Fibroblast of the aortic adventitia (primary cell): Measurements from ENCODE around the gene SLC9A4. TPM values are rescaled to one million over a fixed set of nuclear protein-coding genes. Genes with fewer than 3 reads are reported as not detected.

Experiments used
- DNase-seq: peaks from one replicate; pipeline ENCODE4 v3.0.0-alpha.2; 2010; ENCODE audit warnings: low read depth
- H3K4me3 ChIP-seq: 2 replicates; pipeline ENCODE4 v1.5.1; 2011; ENCODE audit warnings: low read depth, mild to moderate bottlenecking, control low read depth, low read length, moderate library complexity
- CTCF ChIP-seq: IDR thresholded peaks from 2 replicates; pipeline ENCODE4 v1.5.1; 2011; ENCODE audit warnings: mild to moderate bottlenecking, low read length, control low read depth, inconsistent platforms; ENCODE audit not compliant: insufficient read depth
- total RNA-seq: library from RNA; depleted of rRNA; stranded (reverse); fragments of >200 nt; gene quantifications from 2 replicates; pipeline ENCODE4 v1.2.3, GENCODE V29; 2012; ENCODE audit warnings: low replicate concordance

Gene SLC9A4
- total RNA-seq, 1 donor, result not detected

DNA sequence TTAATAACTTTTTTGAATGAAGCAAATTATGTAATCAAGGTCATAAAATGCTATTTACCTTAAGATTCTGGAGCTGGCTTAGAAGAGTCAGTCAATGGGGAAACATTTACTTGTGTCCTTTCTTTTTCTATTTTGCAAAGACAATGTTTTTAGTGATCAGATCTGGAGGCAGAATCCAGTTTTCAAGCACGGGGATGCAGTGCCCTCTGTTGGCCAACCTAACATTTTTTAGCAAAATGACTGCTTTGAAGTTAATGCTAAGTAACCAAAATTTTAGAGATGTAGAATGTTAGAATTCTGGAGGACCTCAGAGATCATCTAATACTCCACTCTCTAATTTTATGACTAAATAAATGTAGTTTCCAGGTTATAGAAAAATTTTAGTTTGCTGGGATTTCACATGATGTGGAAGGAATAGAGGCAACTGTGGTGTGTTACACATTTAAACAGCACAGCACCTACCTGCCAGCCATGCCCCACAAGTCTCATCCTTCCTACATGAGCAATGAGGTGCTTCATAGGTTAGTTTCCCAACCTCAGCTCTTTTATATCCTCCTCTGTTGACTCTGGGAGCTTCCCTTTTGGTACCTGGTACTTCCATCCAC lies 23.6 kb upstream of the SLC9A4 start:
- peak; percentile 70 for DNase-seq
- no peak overlapping the region for H3K4me3 ChIP-seq
- TF ChIP-seq CTCF, result peak; percentile 71

GRCh38 chr2:102451968-102452367 lies 21.1 kb upstream of the SLC9A4 start:
- no peak for DNase-seq
- H3K4me3 ChIP-seq, result no peak overlapping the region
- TF ChIP-seq CTCF, result no peak

GRCh38 chr2:102453501-102453900 lies 19.5 kb upstream of the SLC9A4 start:
- no peak for DNase-seq
- TF ChIP-seq CTCF, result no peak
- H3K4me3 ChIP-seq, result no peak overlapping the region

DNA sequence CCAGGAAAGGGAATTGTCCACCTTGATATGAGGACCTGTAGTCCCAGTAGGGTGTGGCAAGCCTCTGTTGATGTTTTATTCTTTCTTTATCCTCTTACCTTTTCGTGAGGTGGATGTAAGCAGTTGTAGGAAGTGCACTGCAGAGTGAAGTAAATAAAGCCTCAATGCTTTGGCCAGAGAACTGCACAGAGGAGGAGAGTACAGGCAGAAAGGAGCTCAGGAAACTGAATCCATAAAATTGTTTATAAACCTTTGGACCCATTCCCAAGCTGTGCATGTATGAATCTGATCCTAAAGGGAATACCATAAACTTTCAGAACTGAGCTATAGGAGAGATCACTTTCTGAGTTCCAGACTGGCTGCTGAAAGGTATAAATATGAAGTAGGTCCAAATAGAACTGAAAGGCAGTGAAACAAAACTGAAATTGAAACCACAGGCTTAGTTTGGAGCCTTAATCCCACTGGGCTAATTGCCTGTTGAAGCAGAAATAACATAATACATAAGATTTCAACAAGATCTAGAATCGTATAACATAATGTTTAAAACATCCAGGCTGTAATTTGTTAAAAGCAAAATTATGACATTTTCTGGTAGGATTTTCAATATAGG lies 17.9 kb upstream of the SLC9A4 start:
- no peak for DNase-seq
- no peak overlapping the region for H3K4me3 ChIP-seq
- TF ChIP-seq CTCF, result no peak

DNA sequence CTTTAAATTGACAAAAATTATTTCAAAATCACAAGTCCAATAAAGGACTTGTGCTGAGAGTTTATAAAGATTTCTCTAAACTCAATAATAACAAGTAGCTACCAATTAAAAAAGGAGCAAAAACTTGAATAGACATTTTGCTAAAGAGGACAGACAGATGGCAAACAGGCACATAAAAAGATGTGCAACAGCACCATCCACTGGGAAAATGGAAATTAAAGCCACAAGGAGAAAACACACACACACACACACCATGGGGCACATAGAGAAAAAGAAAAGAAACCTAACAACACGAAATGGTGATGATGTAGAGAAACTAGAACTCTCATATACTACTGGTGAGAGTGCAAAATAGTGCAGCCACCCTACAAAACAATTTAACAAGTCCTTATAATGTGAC lies 12.6 kb upstream of the SLC9A4 start:
- no peak for DNase-seq
- TF ChIP-seq CTCF, result no peak
- no peak overlapping the region for H3K4me3 ChIP-seq

- H3K4me3 ChIP-seq, result no peak overlapping the region
- no peak for DNase-seq
- TF ChIP-seq CTCF, result no peak
These were observed 11.8 kb upstream of the SLC9A4 start for GRCh38 chr2:102461188-102461587.

DNA sequence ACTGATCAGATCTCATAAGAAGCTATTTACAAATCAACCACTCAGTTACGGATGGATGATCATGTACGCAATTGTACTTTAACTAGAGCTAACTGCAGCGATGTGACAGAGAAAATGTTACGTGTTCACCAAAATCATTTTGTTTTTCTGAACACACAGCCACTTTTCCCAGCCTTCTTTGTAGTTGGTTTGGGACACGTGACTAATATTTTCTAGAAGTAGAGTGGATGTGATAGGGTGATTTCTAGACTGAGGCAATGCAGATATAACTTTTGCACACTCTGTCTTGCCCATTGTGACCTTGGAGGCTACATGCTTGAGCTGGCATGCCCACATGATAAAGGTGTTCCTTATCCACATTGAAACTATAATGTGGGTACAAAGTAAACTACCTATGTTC lies 9.9 kb upstream of the SLC9A4 start:
- no peak for TF ChIP-seq CTCF
- DNase-seq, result no peak
- H3K4me3 ChIP-seq, result no peak overlapping the region
